AG04449 (cell line): ENCODE results near the gene WDR88.

Experiments used
- CTCF ChIA-PET: fragments of 350-600 bp; formaldehyde crosslinking; extraction: SDS; loops from one replicate; lab custom pipeline; 2021; ENCODE audit warnings: antibody characterized with exemption; lab: Yijun Ruan, JAX
- POLR2A ChIA-PET: fragments of 400-600, 350-600 bp; formaldehyde crosslinking; extraction: SDS; loops from one replicate; lab custom pipeline; 2020; ENCODE audit warnings: antibody characterized with exemption, inconsistent platforms; lab: Yijun Ruan, JAX
- DNase-seq: peaks from one replicate; pipeline ENCODE4 v3.0.0-alpha.2; 2010; ENCODE audit warnings: low read depth, low spot score
- H3K4me3 ChIP-seq: 2 replicates; pipeline ENCODE4 v1.5.1; 2011; ENCODE audit warnings: low read depth, mild to moderate bottlenecking, control low read depth, low read length
- CTCF ChIP-seq: IDR thresholded peaks from one replicate; pipeline ENCODE4 v1.5.1; 2011; ENCODE audit warnings: mild to moderate bottlenecking, moderate library complexity, low read length, control low read depth, inconsistent platforms; ENCODE audit not compliant: insufficient read depth; ENCODE audit errors: missing control alignments

Gene WDR88

GRCh38 chr19:33133438-33134031 lies 1.6 kb downstream of the WDR88 start:
- CTCF ChIA-PET: interaction anchor here (1.6 to 2.4 kb wide), 3 partner anchors 8 to 51 kb away, joined by 6 to 8 read pairs (median 6); no protein-coding TSS in a partner anchor
- no peak for DNase-seq

GRCh38 chr19:33134571-33135041 lies 2.7 kb downstream of the WDR88 start:
- POLR2A ChIA-PET: no interaction called here
- no peak overlapping the region for H3K4me3 ChIP-seq
- TF ChIP-seq CTCF: no peak
- CTCF ChIA-PET: interaction anchor here (0.6 to 1.8 kb wide), 6 partner anchors 8 to 159 kb away, joined by 3 to 8 read pairs (median 4); no protein-coding TSS in a partner anchor
- DNase-seq: no peak

More at GRCh38 chr19:33133438-33134031, 1.6 kb downstream of the WDR88 start:
- no peak for TF ChIP-seq CTCF
- POLR2A ChIA-PET: no interaction called here
- H3K4me3 ChIP-seq: no peak overlapping the region

- CTCF ChIA-PET: interaction anchor here (1.0 to 4.3 kb wide), 3 partner anchors 8 to 45 kb away, joined by 4 to 40 read pairs (median 20); no protein-coding TSS in a partner anchor
- no peak for TF ChIP-seq CTCF
- no peak overlapping the region for H3K4me3 ChIP-seq
- DNase-seq: no peak
- POLR2A ChIA-PET: interaction anchor here (0.5 kb wide), 1 partner anchor 14 kb away, joined by 3 read pairs; no protein-coding TSS in a partner anchor
These were observed 7.3 kb downstream of the WDR88 start for GRCh38 chr19:33139165-33139564.

GRCh38 chr19:33143897-33144405 lies 12.0 kb downstream of the WDR88 start:
- no peak overlapping the region for H3K4me3 ChIP-seq
- no peak for DNase-seq
- peak; percentile 97 for TF ChIP-seq CTCF
- CTCF ChIA-PET: interaction anchor here (0.7 to 5.0 kb wide), 24 partner anchors 8 to 261 kb away, joined by 3 to 72 read pairs (median 5); no protein-coding TSS in a partner anchor
- POLR2A ChIA-PET: interaction anchor here (0.7 kb wide), 1 partner anchor 33 kb away, joined by 3 read pairs; no protein-coding TSS in a partner anchor

- CTCF ChIA-PET: interaction anchor here (1.1 to 5.0 kb wide), 6 partner anchors 8 to 89 kb away, joined by 4 to 72 read pairs (median 18); no protein-coding TSS in a partner anchor
These were observed 14.3 kb downstream of the WDR88 start for GRCh38 chr19:33146209-33146608.

More at GRCh38 chr19:33146209-33146608, 14.3 kb downstream of the WDR88 start:
- DNase-seq: no peak
- H3K4me3 ChIP-seq: no peak overlapping the region
- POLR2A ChIA-PET: no interaction called here
- no peak for TF ChIP-seq CTCF
